HEK293 (cell line): ENCODE measurements around the gene ZNF616.

ENCODE experiments used
- CTCF ChIA-PET: fragments of 350-600 bp; formaldehyde crosslinking; extraction: SDS; loops from one replicate; lab custom pipeline; 2021; ENCODE audit warnings: antibody characterized with exemption; lab: Yijun Ruan, JAX
- POLR2A ChIA-PET: fragments of 300-600 bp; formaldehyde crosslinking; extraction: SDS; loops from one replicate; lab custom pipeline; 2020; ENCODE audit warnings: antibody characterized with exemption, inconsistent platforms; lab: Yijun Ruan, JAX
- H3K27ac ChIP-seq: fragments of 200-500 bp; sonication (Bioruptor generic); 2 replicates; pipeline ENCODE4 v1.5.1; 2014; ENCODE audit warnings: low read depth, low read length, control low read depth, inconsistent platforms; ENCODE audit errors: extremely low read depth
- H3K36me3 ChIP-seq, 2 experiments: fragments of 200-500 bp in 1 of 2; sonication (Bioruptor generic) in 1 of 2; 1 replicate in 1 of 2; 2 replicates in 1 of 2; pipeline ENCODE4 v1.5.1; 2014 to 2017; ENCODE audit warnings: inconsistent platforms in 2 of 2, low read length in 2 of 2; ENCODE audit not compliant: control insufficient read depth in 2 of 2, insufficient read depth in 1 of 2
- H3K4me1 ChIP-seq: fragments of 200-500 bp; sonication (Bioruptor generic); 2 replicates; pipeline ENCODE4 v1.5.1; 2014; ENCODE audit warnings: mild to moderate bottlenecking, low read length, inconsistent platforms; ENCODE audit not compliant: control insufficient read depth, insufficient read depth
- H3K4me3 ChIP-seq: 2 replicates; pipeline ENCODE4 v1.5.1; 2011; ENCODE audit warnings: low read depth, mild to moderate bottlenecking, control low read depth, low read length, moderate library complexity
- H3K9me3 ChIP-seq: fragments of 200-500 bp; sonication (Bioruptor generic); 2 replicates; pipeline ENCODE4 v1.5.1; 2014; ENCODE audit warnings: low read depth, low read length, inconsistent platforms; ENCODE audit not compliant: control insufficient read depth, insufficient read depth
- BCL11A ChIP-seq: fragments of 450-650 bp; formaldehyde crosslinking; IDR thresholded peaks from 2 replicates; pipeline ENCODE4 v1.5.1; 2016; ENCODE audit warnings: low read depth, missing biosample characterization, missing genetic modification characterization
- GLI2 ChIP-seq: fragments of 450-650 bp; formaldehyde crosslinking; IDR thresholded peaks from 2 replicates; pipeline ENCODE4; 2017; ENCODE audit warnings: missing biosample characterization, missing genetic modification characterization, low read depth, borderline replicate concordance
- HIC1 ChIP-seq: fragments of 450-650 bp; formaldehyde crosslinking; IDR thresholded peaks from 2 replicates; pipeline ENCODE4 v1.5.1; 2016; ENCODE audit warnings: missing biosample characterization, missing genetic modification characterization
- RBAK ChIP-seq: fragments of 450-650 bp; formaldehyde crosslinking; IDR thresholded peaks from 2 replicates; pipeline ENCODE4 v1.5.1; 2016; ENCODE audit warnings: missing biosample characterization, missing genetic modification characterization
- SCRT2 ChIP-seq: fragments of 450-650 bp; formaldehyde crosslinking; IDR thresholded peaks from 2 replicates; pipeline ENCODE4 v1.5.1; 2016; ENCODE audit warnings: missing biosample characterization, missing genetic modification characterization
- TSHZ1 ChIP-seq: fragments of 450-650 bp; formaldehyde crosslinking; IDR thresholded peaks from 2 replicates; pipeline ENCODE4 v1.5.1; 2016; ENCODE audit warnings: missing biosample characterization, missing genetic modification characterization, borderline replicate concordance
- YY2 ChIP-seq: fragments of 450-650 bp; formaldehyde crosslinking; IDR thresholded peaks from 2 replicates; pipeline ENCODE4 v1.5.1; 2016; ENCODE audit warnings: missing biosample characterization, missing genetic modification characterization
- ZBTB21 ChIP-seq: fragments of 450-650 bp; formaldehyde crosslinking; IDR thresholded peaks from 2 replicates; pipeline ENCODE4 v1.5.1; 2017; ENCODE audit warnings: missing biosample characterization, missing genetic modification characterization
- ZFHX2 ChIP-seq: fragments of 450-650 bp; formaldehyde crosslinking; conservative IDR thresholded peaks from 2 replicates; pipeline ENCODE4 v1.5.1; 2016; ENCODE audit warnings: missing biosample characterization, missing genetic modification characterization
- ZIC2 ChIP-seq: fragments of 450-650 bp; formaldehyde crosslinking; IDR thresholded peaks from 2 replicates; pipeline ENCODE4 v1.5.1; 2016; ENCODE audit warnings: missing biosample characterization, missing genetic modification characterization
- ZNF148 ChIP-seq: fragments of 450-650 bp; formaldehyde crosslinking; IDR thresholded peaks from 2 replicates; pipeline ENCODE4 v1.5.0; 2017; ENCODE audit warnings: missing biosample characterization, missing genetic modification characterization, borderline replicate concordance
- ZNF248 ChIP-seq: fragments of 450-650 bp; formaldehyde crosslinking; IDR thresholded peaks from 2 replicates; pipeline ENCODE4 v1.5.1; 2017; ENCODE audit warnings: missing biosample characterization, missing genetic modification characterization
- ZNF26 ChIP-seq: fragments of 450-650 bp; formaldehyde crosslinking; IDR thresholded peaks from 2 replicates; pipeline ENCODE4 v1.5.1; 2016; ENCODE audit warnings: missing biosample characterization, missing genetic modification characterization
- ZNF266 ChIP-seq: fragments of 450-650 bp; formaldehyde crosslinking; IDR thresholded peaks from 2 replicates; pipeline ENCODE4 v1.5.1; 2016; ENCODE audit warnings: missing biosample characterization, missing genetic modification characterization, low read depth
- ZNF324 ChIP-seq: fragments of 450-650 bp; formaldehyde crosslinking; IDR thresholded peaks from 2 replicates; pipeline ENCODE4 v1.5.1; 2016; ENCODE audit warnings: missing biosample characterization, missing genetic modification characterization
- ZNF510 ChIP-seq: fragments of 450-650 bp; formaldehyde crosslinking; IDR thresholded peaks from 2 replicates; pipeline ENCODE4 v1.5.1; 2018; ENCODE audit warnings: mild to moderate bottlenecking, missing genetic modification characterization, missing biosample characterization; ENCODE audit not compliant: insufficient replicate concordance
- ZNF514 ChIP-seq: fragments of 450-650 bp; formaldehyde crosslinking; IDR thresholded peaks from 2 replicates; pipeline ENCODE4 v1.5.1; 2016; ENCODE audit warnings: missing biosample characterization, missing genetic modification characterization
- ZNF529 ChIP-seq: fragments of 450-650 bp; formaldehyde crosslinking; IDR thresholded peaks from 2 replicates; pipeline ENCODE4 v1.5.1; 2017; ENCODE audit warnings: missing genetic modification characterization, missing biosample characterization; ENCODE audit not compliant: insufficient replicate concordance
- ZNF558 ChIP-seq: fragments of 450-650 bp; formaldehyde crosslinking; IDR thresholded peaks from 2 replicates; pipeline ENCODE4 v1.5.1; 2016; ENCODE audit warnings: missing biosample characterization, missing genetic modification characterization
- ZNF585B ChIP-seq: fragments of 450-650 bp; formaldehyde crosslinking; IDR thresholded peaks from 2 replicates; pipeline ENCODE4 v1.5.1; 2016; ENCODE audit warnings: missing biosample characterization, missing genetic modification characterization
- ZNF677 ChIP-seq: fragments of 450-650 bp; IDR thresholded peaks from 2 replicates; pipeline ENCODE4 v1.5.0; 2018; ENCODE audit warnings: missing biosample characterization, mild to moderate bottlenecking, missing genetic modification characterization, moderate library complexity
- ZNF843 ChIP-seq: fragments of 450-650 bp; formaldehyde crosslinking; IDR thresholded peaks from 2 replicates; pipeline ENCODE4 v1.5.1; 2016; ENCODE audit warnings: missing biosample characterization, missing genetic modification characterization
- ZSCAN18 ChIP-seq: fragments of 450-650 bp; formaldehyde crosslinking; IDR thresholded peaks from 2 replicates; pipeline ENCODE4 v1.5.1; 2016; ENCODE audit warnings: missing biosample characterization, missing genetic modification characterization

Gene ZNF616

GRCh38 chr19:52188822-52189734 lies 49.3 kb upstream of the ZNF616 start (continued):
- TF ChIP-seq ZNF26 (tag by site-specific recombination) (no peak), TSHZ1 (tag by site-specific recombination) (no peak), ZNF843 (tag by site-specific recombination) (peak; percentile 69; the same call in 1 of the 2 replicates), ZNF677 (tag by site-specific recombination) (no peak), GLI2 (tag by site-specific recombination) (no peak), ZIC2 (peak; percentile 51; the same call in 1 of the 2 replicates), ZSCAN18 (no peak), ZNF248 (tag by site-specific recombination) (no peak), ZNF514 (tag by site-specific recombination) (no peak), HIC1 (tag by site-specific recombination) (peak; percentile 86), RBAK (tag by site-specific recombination) (no peak), ZNF510 (tag by site-specific recombination) (no peak), ZFHX2 (no peak), ZNF529 (tag by site-specific recombination) (no peak), ZBTB21 (tag by site-specific recombination) (peak; percentile 72), ZNF558 (tag by site-specific recombination) (0 out of 2 replicates have a peak, but pooled peaks have one; percentile 42)

DNA sequence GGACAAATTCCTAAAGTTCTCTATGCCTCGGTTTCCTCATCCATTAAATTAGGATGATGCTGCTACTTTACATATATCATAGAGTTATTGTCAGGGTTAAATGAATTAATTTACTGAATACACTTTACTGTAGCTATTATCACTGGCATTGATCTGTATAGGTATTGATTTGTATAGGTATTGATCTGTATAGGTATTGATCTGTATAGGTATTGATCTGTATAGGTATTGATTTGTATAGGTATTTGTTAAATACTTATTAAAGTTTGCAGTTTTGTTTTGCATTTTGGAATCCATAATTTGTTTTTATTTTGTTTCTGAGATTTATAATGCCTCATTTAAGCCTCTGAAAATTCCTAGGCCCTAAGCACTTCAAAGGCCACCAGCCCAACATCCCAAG lies 47.7 kb upstream of the ZNF616 start:
- Histone ChIP-seq H3K9me3 (no peaks in the 10 kb centered on the region), H3K4me1 (peaks cover 12% of the 10 kb centered on the region; the same call in 1 of the 2 replicates), H3K27ac (no peak overlapping the region), H3K4me3 (no peak overlapping the region), H3K36me3 (peaks cover 4 to 9% of the 10 kb centered on the region in 2 experiments)
- CTCF ChIA-PET = no interaction called here
- POLR2A ChIA-PET = no interaction called here
- TF ChIP-seq ZNF148 (tag by site-specific recombination) = no peak
- TF ChIP-seq YY2 (tag by site-specific recombination) = no peak
- TF ChIP-seq BCL11A (tag by site-specific recombination) = no peak
- TF ChIP-seq ZNF510 (tag by site-specific recombination) = no peak
- TF ChIP-seq SCRT2 (tag by site-specific recombination) = no peak
- no peak for TF ChIP-seq ZNF585B (tag by site-specific recombination)
- no peak for TF ChIP-seq ZNF324 (tag by site-specific recombination)
- TF ChIP-seq ZNF266 (tag by site-specific recombination) = no peak
